Measurements from ENCODE around the gene GABRD.

The GABRD gene

DNA sequence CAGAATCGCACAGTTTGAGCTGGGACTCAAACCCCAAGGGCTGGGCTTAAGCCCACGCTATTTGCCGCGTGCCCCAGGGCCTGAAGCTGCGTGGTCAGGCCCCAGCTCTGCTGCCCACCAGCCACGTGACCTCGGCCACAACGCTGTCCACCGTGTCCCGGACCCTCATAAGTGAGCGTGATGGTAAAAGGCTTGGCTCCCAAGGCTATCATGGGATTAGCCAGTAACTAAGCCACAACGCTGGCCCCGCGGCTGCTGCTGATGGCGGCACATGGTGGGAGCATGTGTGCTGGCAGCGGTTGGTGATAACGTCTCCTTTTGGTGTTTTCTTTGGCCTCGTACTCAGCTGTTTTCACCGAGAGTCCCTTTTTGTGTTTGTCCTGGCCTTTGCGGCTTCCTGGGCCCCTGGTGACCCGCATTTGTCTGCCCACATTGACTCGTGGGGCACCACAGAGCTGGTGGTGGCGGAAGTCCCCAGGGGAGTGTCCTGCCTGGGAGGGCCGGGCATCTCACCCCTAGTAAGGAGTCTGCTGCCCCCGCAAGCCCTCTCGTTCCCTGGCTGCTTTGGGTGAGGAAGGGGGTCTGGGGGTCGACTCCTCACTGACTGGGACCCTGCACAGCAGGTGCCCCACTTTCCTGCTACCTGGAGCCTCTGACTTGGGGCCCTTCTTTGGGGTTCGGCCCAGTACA, 60.4 kb downstream of the GABRD start:
- no peak for DNase-seq

- DNase-seq: no peak
Measured at GRCh38 chr1:2080140-2080539, 61.0 kb downstream of the GABRD start.

Measured in T-helper 2 cell (primary cell).